SU-DHL-6 (cell line): ENCODE measurements around the gene CLMN.
"Not testable (repeated sequence)": the region's sequence is repeated elsewhere in the genome, so short reads cannot be mapped to it uniquely, and the experiment has no call there.

Experiments used
- H2AFZ ChIP-seq: fragments of 200-600 bp; sonication (generic); 2 replicates; pipeline ENCODE4 v1.6.1; 2014; ENCODE audit warnings: low read depth, mild to moderate bottlenecking, moderate library complexity, mixed read lengths, antibody characterized with exemption, low read length; ENCODE audit not compliant: severe bottlenecking
- H3F3A ChIP-seq: fragments of 200-600 bp; shearing (Covaris generic); 2 replicates; pipeline ENCODE4 v1.6.0; 2016; ENCODE audit warnings: antibody characterized with exemption, mild to moderate bottlenecking; ENCODE audit not compliant: insufficient read depth
- H3K27ac ChIP-seq: fragments of 200-600 bp; sonication (generic); 2 replicates; pipeline ENCODE4 v1.5.1; 2016; ENCODE audit warnings: low read depth, mild to moderate bottlenecking, low read length, moderate library complexity, mixed read lengths
- H3K27me3 ChIP-seq: fragments of 200-600 bp; sonication (generic), shearing (Covaris generic); 2 replicates; pipeline ENCODE4 v1.6.0; 2014; ENCODE audit warnings: mild to moderate bottlenecking, low read length
- H3K36me3 ChIP-seq: fragments of 200-600 bp; sonication (generic); 2 replicates; pipeline ENCODE4 v1.6.1; 2014; ENCODE audit warnings: mild to moderate bottlenecking, low read length, mixed read lengths
- H3K4me2 ChIP-seq: fragments of 300-600, 200-600 bp; shearing (Covaris generic), sonication (generic); 2 replicates; pipeline ENCODE4 v1.6.0; 2014; ENCODE audit warnings: low read length, low read depth, mild to moderate bottlenecking; ENCODE audit not compliant: poor library complexity, severe bottlenecking
- H3K4me3 ChIP-seq: fragments of 200-600 bp; sonication (generic); 2 replicates; pipeline ENCODE4 v1.5.1; 2014; ENCODE audit warnings: antibody characterized with exemption, low read length, mild to moderate bottlenecking, mixed read lengths; ENCODE audit not compliant: insufficient read depth, poor library complexity, severe bottlenecking
- H3K79me2 ChIP-seq: fragments of 200-600 bp; sonication (generic); 2 replicates; pipeline ENCODE4 v1.6.1; 2014; ENCODE audit warnings: mild to moderate bottlenecking, low read length, moderate library complexity; ENCODE audit not compliant: insufficient read depth
- H3K9ac ChIP-seq: fragments of 200-600 bp; sonication (generic); 2 replicates; pipeline ENCODE4 v1.7.0; 2014; ENCODE audit warnings: mild to moderate bottlenecking, low read length
- H3K9me2 ChIP-seq: fragments of 200-600 bp; sonication (generic); replicated peaks from 2 replicates; pipeline ENCODE4 v1.6.1; 2014; ENCODE audit warnings: low read length; ENCODE audit not compliant: insufficient read depth
- H3K9me3 ChIP-seq: fragments of 200-600 bp; sonication (generic); 2 replicates; pipeline ENCODE4 v1.6.1; 2014; ENCODE audit warnings: low read length, mixed read lengths; ENCODE audit not compliant: insufficient read depth
- H4K20me1 ChIP-seq: fragments of 200-600 bp; sonication (generic); 2 replicates; pipeline ENCODE4 v1.6.1; 2014; ENCODE audit warnings: low read depth, mild to moderate bottlenecking, antibody characterized with exemption, low read length, moderate library complexity, mixed read lengths
- CTCF ChIP-seq: fragments of 200-600 bp; sonication (generic); IDR thresholded peaks from one replicate; pipeline ENCODE4 v1.5.1; 2017; ENCODE audit warnings: antibody characterized with exemption, mild to moderate bottlenecking, low read length, moderate library complexity; ENCODE audit not compliant: insufficient read depth, poor library complexity, severe bottlenecking
- EZH2phosphoT487 ChIP-seq: fragments of 200-600 bp; sonication (generic), shearing (Covaris generic); conservative IDR thresholded peaks from 2 replicates; pipeline ENCODE4 v1.6.1; 2018; ENCODE audit warnings: mild to moderate bottlenecking, antibody characterized with exemption, low read length, moderate library complexity, mixed read lengths

Gene CLMN

DNA sequence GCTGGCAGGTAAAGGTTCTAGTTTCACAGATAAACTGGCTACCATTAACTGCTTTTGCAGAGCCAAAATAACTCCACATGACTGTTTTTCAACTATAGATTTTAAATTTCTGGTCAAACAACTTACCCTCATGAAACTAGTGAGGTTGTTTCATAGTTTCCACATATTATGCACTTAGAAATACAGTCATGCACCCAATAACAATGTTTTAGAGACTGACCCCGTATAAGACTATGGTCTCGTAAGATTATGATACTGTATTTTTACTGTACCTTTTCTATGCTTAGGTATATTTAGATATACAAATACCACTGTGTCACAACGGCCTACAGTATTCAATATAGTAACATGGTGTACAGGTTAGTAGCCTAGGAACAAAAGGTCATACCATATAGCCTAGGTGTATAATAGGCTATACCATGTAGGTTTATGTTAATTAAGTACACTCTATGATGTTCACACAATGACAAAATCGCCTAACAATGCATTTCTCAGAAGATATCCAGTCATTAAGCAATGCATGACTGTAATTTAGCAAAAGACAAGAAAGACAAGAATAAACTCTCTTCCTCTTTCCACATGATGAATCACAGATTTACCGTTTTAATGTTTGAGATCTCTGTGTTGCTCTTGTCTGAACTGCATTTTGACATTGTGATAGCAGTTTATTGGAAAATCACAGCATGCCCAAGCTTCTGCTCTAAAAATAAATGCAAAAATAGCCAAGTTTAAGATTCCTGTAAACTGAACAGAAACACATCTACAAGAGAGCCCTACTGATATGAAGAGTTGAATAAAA, 179.4 kb downstream of the CLMN start:
- TF ChIP-seq CTCF (no peak), EZH2phosphoT487 (no peak)
- Histone ChIP-seq H3K36me3 (no peaks in the 10 kb centered on the region), H3K27me3 (no peaks in the 10 kb centered on the region), H4K20me1 (peaks cover 10% of the 10 kb centered on the region; the same call in 1 of the 2 replicates), H3K4me3 (no peak overlapping the region), H3K4me2 (peak overlapping the region; percentile 44), H3K9ac (peak overlapping the region; percentile 6; the same call in 1 of the 2 replicates), H3K79me2 (peaks cover 71% of the 10 kb centered on the region), H2AFZ (no peak overlapping the region), H3K27ac (peak overlapping the region; percentile 37; the same call in 1 of the 2 replicates), H3K9me2 (no peaks in the 10 kb centered on the region), H3K9me3 (peaks cover 5% of the 10 kb centered on the region; the same call in 1 of the 2 replicates), H3F3A (no peaks in the 10 kb centered on the region)

- H3K9me2 ChIP-seq = no peaks in the 10 kb centered on the region
- H3K27me3 ChIP-seq = no peaks in the 10 kb centered on the region
- H3K36me3 ChIP-seq = no peaks in the 10 kb centered on the region
- H3K4me3 ChIP-seq = no peak overlapping the region
- H3K9ac ChIP-seq = no peak overlapping the region
- H2AFZ ChIP-seq = no peak overlapping the region
- H4K20me1 ChIP-seq = peaks cover 5% of the 10 kb centered on the region; the same call in 1 of the 2 replicates
- H3F3A ChIP-seq = no peaks in the 10 kb centered on the region
- no peak for TF ChIP-seq CTCF
- no peak for TF ChIP-seq EZH2phosphoT487
- no peak overlapping the region for H3K4me2 ChIP-seq
- H3K79me2 ChIP-seq = peaks cover 66% of the 10 kb centered on the region
- H3K9me3 ChIP-seq = no peaks in the 10 kb centered on the region
- H3K27ac ChIP-seq = no peak overlapping the region
These were observed 180.8 kb downstream of the CLMN start for GRCh38 chr14:95138876-95139275.

GRCh38 chr14:95138455-95138854, 181.3 kb downstream of the CLMN start:
- H3K4me3 ChIP-seq, H2AFZ ChIP-seq, H3F3A ChIP-seq, H3K36me3 ChIP-seq, H3K4me2 ChIP-seq, H3K9ac ChIP-seq, H3K9me3 ChIP-seq, H4K20me1 ChIP-seq, H3K27ac ChIP-seq, H3K27me3 ChIP-seq, H3K9me2 ChIP-seq: not testable (repeated sequence)
- peaks cover 62% of the 10 kb centered on the region for H3K79me2 ChIP-seq

DNA sequence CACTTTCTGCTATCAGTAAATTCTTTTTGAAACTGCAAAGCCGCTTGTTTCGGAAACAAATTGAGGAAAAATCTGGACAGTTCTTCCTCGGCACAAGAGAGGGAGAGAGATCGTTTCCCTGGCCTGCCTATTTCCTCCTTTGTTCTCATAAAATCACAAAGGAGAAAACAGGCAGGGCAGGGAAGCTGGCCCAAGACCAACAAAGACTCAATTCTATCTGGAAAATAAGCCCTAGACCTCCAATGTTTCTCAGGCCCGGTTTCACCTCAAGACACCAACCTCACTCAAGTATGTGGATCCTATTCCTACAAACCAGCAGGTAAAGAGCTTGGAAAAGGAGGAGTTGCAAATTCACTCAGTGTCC, 181.9 kb downstream of the CLMN start:
- H2AFZ ChIP-seq = no peak overlapping the region
- no peak overlapping the region for H3K27ac ChIP-seq
- H3K9me2 ChIP-seq = no peaks in the 10 kb centered on the region
- no peak overlapping the region for H3K9ac ChIP-seq
- H3K36me3 ChIP-seq = 0 out of 2 replicates have a peak, but pooled peaks cover 5% of the 10 kb centered on the region
- TF ChIP-seq EZH2phosphoT487 (no peak), CTCF (no peak)
- H3K4me3 ChIP-seq = no peak overlapping the region
- peaks cover 5% of the 10 kb centered on the region; the same call in 1 of the 2 replicates for H4K20me1 ChIP-seq
- no peak overlapping the region for H3K4me2 ChIP-seq
- no peaks in the 10 kb centered on the region for H3F3A ChIP-seq
- peaks cover 56% of the 10 kb centered on the region for H3K79me2 ChIP-seq
- no peaks in the 10 kb centered on the region for H3K9me3 ChIP-seq
- no peaks in the 10 kb centered on the region for H3K27me3 ChIP-seq
